HT1080 (cell line): ENCODE data around the gene WFDC5. TPM values are rescaled to one million over a fixed set of nuclear protein-coding genes. Genes with fewer than 3 reads are reported as not detected.

Source experiments
- total RNA-seq: library from RNA; depleted of rRNA; stranded (reverse); fragments of >200 nt; shearing (Covaris generic); gene quantifications from 2 replicates; pipeline ENCODE4 v1.2.3, GENCODE V29; 2014; rRNA removed

Gene WFDC5
- total RNA-seq, 1 experiment from 2014 or later = not detected

Other genes starting within 250 kb of the WFDC5 start
- gene YWHAB, start 229.5 kb downstream of the WFDC5 start, total RNA-seq = 78.0 and 139 TPM in 2 replicates
- 7.4 and 8.0 TPM in 2 replicates for gene PABPC1L, start 205.1 kb downstream of the WFDC5 start, total RNA-seq
- gene TOMM34, start 154.8 kb downstream of the WFDC5 start, total RNA-seq = 156 and 177 TPM in 2 replicates
- gene STK4, start 148.7 kb downstream of the WFDC5 start, total RNA-seq = 20.2 and 25.8 TPM in 2 replicates
- gene KCNS1, start 14.0 kb downstream of the WFDC5 start, total RNA-seq = not detected in 2 replicates
- not detected in 2 replicates for gene WFDC12, start 9.3 kb upstream of the WFDC5 start, total RNA-seq
- not detected in 2 replicates for gene PI3, start 59.7 kb upstream of the WFDC5 start, total RNA-seq
- gene SEMG1, start 91.9 kb upstream of the WFDC5 start, total RNA-seq = not detected in 2 replicates
- gene SEMG2, start 106.2 kb upstream of the WFDC5 start, total RNA-seq = not detected in 2 replicates
- gene SLPI, start 139.4 kb upstream of the WFDC5 start, total RNA-seq = not detected in 2 replicates
- gene RBPJL, start 191.7 kb upstream of the WFDC5 start, total RNA-seq = not detected in 2 replicates
- gene MATN4, start 193.1 kb upstream of the WFDC5 start, total RNA-seq = 0.10 TPM in 1 of 2 replicates, not detected in the other
- 47.8 and 53.4 TPM in 2 replicates for gene SDC4, start 233.2 kb upstream of the WFDC5 start, total RNA-seq
- gene SYS1, start 248.0 kb upstream of the WFDC5 start, total RNA-seq = 16.2 and 28.9 TPM in 2 replicates